ENCODE results near the gene CRTC3.

GRCh38 chr15:90648137-90649070, 118.7 kb downstream of the CRTC3 start:
- TF ChIP-seq CTCF (IDR thresholded peaks at IDR 0.05) (peak; percentile 80 to 97 (median 93)), POLR2A (IDR thresholded peaks at IDR 0.05) (no peak)
